Liver (tissue), 3 donors: ENCODE results near the gene ZYG11B.

Source experiments
- ATF3 ChIP-seq: IDR thresholded peaks from 2 replicates; pipeline ENCODE4 v1.6.1; 2016; ENCODE audit warnings: antibody characterized with exemption
- EGR1 ChIP-seq, 2 donors: IDR thresholded peaks; 2 replicates each; pipeline ENCODE4 v1.6.1; 2016 to 2018; ENCODE audit warnings: antibody characterized with exemption in 2 of 2, low read depth in 2 of 2
- GABPA ChIP-seq, 2 donors: IDR thresholded peaks in 1 of 2; conservative IDR thresholded peaks in 1 of 2; 2 replicates each; pipeline ENCODE4 v1.6.1; 2016; ENCODE audit warnings: antibody characterized with exemption in 2 of 2, mild to moderate bottlenecking in 1 of 2, moderate library complexity in 1 of 2
- NR2F2 ChIP-seq: IDR thresholded peaks from 2 replicates; pipeline ENCODE4 v1.6.1; 2016; ENCODE audit warnings: antibody characterized with exemption
- RXRA ChIP-seq, 2 donors: IDR thresholded peaks; 2 replicates each; pipeline ENCODE4 v1.6.1; 2017 to 2018; ENCODE audit warnings: antibody characterized with exemption in 2 of 2, mild to moderate bottlenecking in 1 of 2
- SP1 ChIP-seq: IDR thresholded peaks from 2 replicates; pipeline ENCODE4 v1.6.1; 2018; ENCODE audit warnings: antibody characterized with exemption, mild to moderate bottlenecking
- YY1 ChIP-seq: IDR thresholded peaks from 2 replicates; pipeline ENCODE4 v1.6.1; 2016; ENCODE audit warnings: antibody characterized with exemption, mild to moderate bottlenecking
- TF ChIP-seq, protein P1 (sequence below): fragments of 150-350 bp; IDR thresholded peaks from 2 replicates; pipeline ENCODE4 v1.5.1; 2017; ENCODE audit warnings: improper control_type of control experiment, low read depth, low read length; ENCODE audit not compliant: missing input control
- TF ChIP-seq, protein P2 (sequence below): IDR thresholded peaks from 2 replicates; pipeline ENCODE4 v1.6.1; 2016; ENCODE audit warnings: antibody characterized with exemption, mild to moderate bottlenecking
- donor health status: healthy.
- donor health status: healthy.

DNA sequence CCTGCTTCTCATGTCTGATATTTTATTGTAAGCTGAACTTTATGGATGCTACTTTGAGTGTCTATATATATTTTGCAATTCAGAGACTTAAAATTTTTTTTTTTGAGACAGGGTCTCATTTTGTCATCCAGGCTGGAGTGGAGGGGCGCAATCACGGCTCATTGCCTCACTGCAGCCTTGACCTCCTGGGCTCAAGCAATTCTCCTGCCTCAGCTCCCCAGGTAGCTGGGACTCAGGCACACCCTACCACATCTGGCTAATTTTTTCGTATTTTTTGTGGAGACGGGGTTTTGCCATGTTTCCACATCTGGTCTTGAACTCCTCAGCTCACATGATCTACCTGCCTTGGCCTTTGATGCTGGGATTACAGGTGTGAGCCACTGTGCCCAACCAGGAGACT lies 124.7 kb downstream of the ZYG11B start:
- TF ChIP-seq, protein P1, sequence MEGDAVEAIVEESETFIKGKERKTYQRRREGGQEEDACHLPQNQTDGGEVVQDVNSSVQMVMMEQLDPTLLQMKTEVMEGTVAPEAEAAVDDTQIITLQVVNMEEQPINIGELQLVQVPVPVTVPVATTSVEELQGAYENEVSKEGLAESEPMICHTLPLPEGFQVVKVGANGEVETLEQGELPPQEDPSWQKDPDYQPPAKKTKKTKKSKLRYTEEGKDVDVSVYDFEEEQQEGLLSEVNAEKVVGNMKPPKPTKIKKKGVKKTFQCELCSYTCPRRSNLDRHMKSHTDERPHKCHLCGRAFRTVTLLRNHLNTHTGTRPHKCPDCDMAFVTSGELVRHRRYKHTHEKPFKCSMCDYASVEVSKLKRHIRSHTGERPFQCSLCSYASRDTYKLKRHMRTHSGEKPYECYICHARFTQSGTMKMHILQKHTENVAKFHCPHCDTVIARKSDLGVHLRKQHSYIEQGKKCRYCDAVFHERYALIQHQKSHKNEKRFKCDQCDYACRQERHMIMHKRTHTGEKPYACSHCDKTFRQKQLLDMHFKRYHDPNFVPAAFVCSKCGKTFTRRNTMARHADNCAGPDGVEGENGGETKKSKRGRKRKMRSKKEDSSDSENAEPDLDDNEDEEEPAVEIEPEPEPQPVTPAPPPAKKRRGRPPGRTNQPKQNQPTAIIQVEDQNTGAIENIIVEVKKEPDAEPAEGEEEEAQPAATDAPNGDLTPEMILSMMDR = no peak
- TF ChIP-seq ATF3 (no peak), GABPA (IDR thresholded peaks at IDR 0.05 in 1 of 2, conservative IDR thresholded peaks at IDR 0.05 in 1 of 2) (no peak), YY1 (no peak), EGR1 (IDR thresholded peaks at IDR 0.05; ENCODE audit: low read depth in 2 of 2) (no peak), RXRA (IDR thresholded peaks at IDR 0.05) (no peak), NR2F2 (no peak), SP1 (no peak)
- TF ChIP-seq, protein P2, sequence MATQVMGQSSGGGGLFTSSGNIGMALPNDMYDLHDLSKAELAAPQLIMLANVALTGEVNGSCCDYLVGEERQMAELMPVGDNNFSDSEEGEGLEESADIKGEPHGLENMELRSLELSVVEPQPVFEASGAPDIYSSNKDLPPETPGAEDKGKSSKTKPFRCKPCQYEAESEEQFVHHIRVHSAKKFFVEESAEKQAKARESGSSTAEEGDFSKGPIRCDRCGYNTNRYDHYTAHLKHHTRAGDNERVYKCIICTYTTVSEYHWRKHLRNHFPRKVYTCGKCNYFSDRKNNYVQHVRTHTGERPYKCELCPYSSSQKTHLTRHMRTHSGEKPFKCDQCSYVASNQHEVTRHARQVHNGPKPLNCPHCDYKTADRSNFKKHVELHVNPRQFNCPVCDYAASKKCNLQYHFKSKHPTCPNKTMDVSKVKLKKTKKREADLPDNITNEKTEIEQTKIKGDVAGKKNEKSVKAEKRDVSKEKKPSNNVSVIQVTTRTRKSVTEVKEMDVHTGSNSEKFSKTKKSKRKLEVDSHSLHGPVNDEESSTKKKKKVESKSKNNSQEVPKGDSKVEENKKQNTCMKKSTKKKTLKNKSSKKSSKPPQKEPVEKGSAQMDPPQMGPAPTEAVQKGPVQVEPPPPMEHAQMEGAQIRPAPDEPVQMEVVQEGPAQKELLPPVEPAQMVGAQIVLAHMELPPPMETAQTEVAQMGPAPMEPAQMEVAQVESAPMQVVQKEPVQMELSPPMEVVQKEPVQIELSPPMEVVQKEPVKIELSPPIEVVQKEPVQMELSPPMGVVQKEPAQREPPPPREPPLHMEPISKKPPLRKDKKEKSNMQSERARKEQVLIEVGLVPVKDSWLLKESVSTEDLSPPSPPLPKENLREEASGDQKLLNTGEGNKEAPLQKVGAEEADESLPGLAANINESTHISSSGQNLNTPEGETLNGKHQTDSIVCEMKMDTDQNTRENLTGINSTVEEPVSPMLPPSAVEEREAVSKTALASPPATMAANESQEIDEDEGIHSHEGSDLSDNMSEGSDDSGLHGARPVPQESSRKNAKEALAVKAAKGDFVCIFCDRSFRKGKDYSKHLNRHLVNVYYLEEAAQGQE = no peak
